GM19395 (cell line): ENCODE measurements around the gene RABL2A.
"Not testable (repeated sequence)": the region's sequence is repeated elsewhere in the genome, so short reads cannot be mapped to it uniquely, and the experiment has no call there.

Experiments
- ATAC-seq: cut with Tn5 transposase; IDR thresholded peaks from one replicate; pipeline ENCODE4 v1.9.1; 2021; ENCODE audit warnings: mild to moderate bottlenecking, moderate library complexity; ENCODE audit not compliant: unreplicated experiment

RABL2A gene

GRCh38 chr2:113677330-113677729, 50.3 kb downstream of the RABL2A start:
- no peak for ATAC-seq

GRCh38 chr2:113679457-113679856, 52.4 kb downstream of the RABL2A start:
- ATAC-seq: no peak

GRCh38 chr2:113685471-113685870, 58.4 kb downstream of the RABL2A start:
- no peak for ATAC-seq

DNA sequence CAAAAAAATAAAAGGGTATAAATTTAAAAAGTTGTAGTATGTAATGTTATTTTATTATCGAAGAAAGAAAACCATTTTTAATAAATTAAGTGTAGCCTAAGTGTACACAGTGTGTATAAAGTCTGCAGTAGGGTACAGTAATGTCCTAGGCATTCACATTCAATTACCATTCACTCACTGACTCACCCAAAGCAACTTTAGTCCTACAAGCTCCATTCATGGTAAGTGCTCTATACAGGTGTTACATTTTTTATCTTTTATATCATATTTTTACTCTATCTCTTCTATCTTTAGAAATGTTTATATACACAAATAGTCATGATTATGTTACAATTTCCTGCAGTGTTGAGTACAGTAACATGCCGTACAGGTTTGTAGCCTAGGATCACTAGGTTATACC, 59.5 kb downstream of the RABL2A start:
- ATAC-seq: no peak

DNA sequence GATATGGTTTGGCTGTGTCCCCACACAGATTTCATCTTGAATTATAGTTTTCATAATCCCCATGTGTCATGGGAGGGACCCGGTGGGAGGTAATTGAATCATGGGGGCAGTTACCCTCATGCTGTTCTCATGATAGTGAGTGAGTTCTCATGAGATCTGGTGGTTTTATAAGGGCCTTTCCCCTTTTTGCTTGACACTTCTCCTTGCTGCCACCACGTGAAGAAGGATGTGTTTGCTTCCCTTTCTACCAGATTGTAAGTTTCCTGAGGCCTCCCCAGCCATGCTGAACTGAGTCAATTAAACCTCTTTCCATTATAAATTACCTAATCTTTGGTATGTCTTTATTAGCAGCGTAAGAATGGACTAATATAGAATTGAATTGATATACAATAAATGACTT, 63.8 kb downstream of the RABL2A start:
- ATAC-seq: not testable (repeated sequence)
